ENCODE data around the gene WDR7. TPM values are rescaled to one million over a fixed set of nuclear protein-coding genes. Genes with fewer than 3 reads are reported as not detected.

WDR7 gene
- total RNA-seq, 4 donors from 2014 or later = 10.3 to 17.2 (median 16.3) TPM

- intact Hi-C loops (cut with DNase I; ENCODE audit: low total_unique reads) = no loop called here
- DNase-seq (ENCODE audit: low spot score in 2 of 2) = no peak
- H3K4me3 ChIP-seq (ENCODE audit: low read depth, poor library complexity, severe bottlenecking) = no peak overlapping the region
- TF ChIP-seq POLR2A (IDR thresholded peaks at IDR 0.05) (no peak), CTCF (IDR thresholded peaks at IDR 0.05) (no peak)
- 61 to 100% methylated on average over 4 of the region's 4 CpGs for WGBS, 2 donors
These were observed 371.6 kb downstream of the WDR7 start for GRCh38 chr18:57022716-57023115.

GRCh38 chr18:57023275-57023882, 372.2 kb downstream of the WDR7 start:
- no peak for TF ChIP-seq CTCF (IDR thresholded peaks at IDR 0.05)
- no peak for TF ChIP-seq POLR2A (IDR thresholded peaks at IDR 0.05)
- WGBS, 2 donors = 43 to 49% methylated on average over 3 of the region's 3 CpGs
- no peak overlapping the region for H3K4me3 ChIP-seq (ENCODE audit: low read depth, poor library complexity, severe bottlenecking)
- intact Hi-C loops (cut with DNase I; ENCODE audit: low total_unique reads) = no loop called here
- no peak for DNase-seq (ENCODE audit: low spot score in 2 of 2)

GRCh38 chr18:57025540-57025939, 374.4 kb downstream of the WDR7 start:
- intact Hi-C loops (cut with DNase I; ENCODE audit: low total_unique reads) = no loop called here
- DNase-seq (ENCODE audit: low spot score in 2 of 2) = no peak
- TF ChIP-seq POLR2A (IDR thresholded peaks at IDR 0.05) (no peak), CTCF (IDR thresholded peaks at IDR 0.05) (no peak)
- 85 to 91% methylated on average over 4 of the region's 4 CpGs for WGBS, 2 donors
- H3K4me3 ChIP-seq (ENCODE audit: low read depth, poor library complexity, severe bottlenecking) = no peak overlapping the region

- intact Hi-C loops (cut with DNase I; ENCODE audit: low total_unique reads) = no loop called here
- 95 to 98% methylated on average over 2 of the region's 2 CpGs for WGBS, 2 donors
- no peak for DNase-seq (ENCODE audit: low spot score in 2 of 2)
- no peak overlapping the region for H3K4me3 ChIP-seq (ENCODE audit: low read depth, poor library complexity, severe bottlenecking)
- TF ChIP-seq POLR2A (IDR thresholded peaks at IDR 0.05) (no peak), CTCF (IDR thresholded peaks at IDR 0.05) (no peak)
These were observed 375.2 kb downstream of the WDR7 start for GRCh38 chr18:57026316-57026715.

- TF ChIP-seq POLR2A (IDR thresholded peaks at IDR 0.05) = no peak
- TF ChIP-seq CTCF (IDR thresholded peaks at IDR 0.05) = no peak
- no peak for DNase-seq (ENCODE audit: low spot score in 2 of 2)
- 92 to 93% methylated on average over 15 of the region's 15 CpGs for WGBS, 2 donors
- H3K4me3 ChIP-seq (ENCODE audit: low read depth, poor library complexity, severe bottlenecking) = no peak overlapping the region
- intact Hi-C loops (cut with DNase I; ENCODE audit: low total_unique reads) = no loop called here
These were observed 376.1 kb downstream of the WDR7 start for GRCh38 chr18:57027190-57027708.

GRCh38 chr18:57029761-57030160, 378.6 kb downstream of the WDR7 start:
- DNase-seq (ENCODE audit: low spot score in 2 of 2) = no peak
- H3K4me3 ChIP-seq (ENCODE audit: low read depth, poor library complexity, severe bottlenecking) = no peak overlapping the region
- 96% methylated on average over 5 of the region's 5 CpGs for WGBS, 2 donors
- intact Hi-C loops (cut with DNase I; ENCODE audit: low total_unique reads) = no loop called here
- TF ChIP-seq CTCF (IDR thresholded peaks at IDR 0.05) (no peak), POLR2A (IDR thresholded peaks at IDR 0.05) (no peak)
